H9 (cell line): ENCODE measurements around the gene AGO3. TPM values are rescaled to one million over a fixed set of nuclear protein-coding genes. Genes with fewer than 3 reads are reported as not detected.

ENCODE experiments used
- DNase-seq: peaks from one replicate; pipeline ENCODE4 v3.0.0-alpha.2; 2017
- H2AFZ ChIP-seq: one replicate; pipeline ENCODE4 v1.6.1; 2013; ENCODE audit warnings: mild to moderate bottlenecking, low read length, control low read depth, moderate library complexity
- H2AK5ac ChIP-seq: 2 replicates; pipeline ENCODE4 v1.6.1; 2013; ENCODE audit warnings: low read length, control low read depth, mixed read lengths; ENCODE audit not compliant: insufficient read length
- H2BK120ac ChIP-seq: one replicate; pipeline ENCODE4 v1.6.1; 2013; ENCODE audit warnings: low read depth, mild to moderate bottlenecking, low read length, control low read depth, inconsistent platforms; ENCODE audit not compliant: poor library complexity, severe bottlenecking
- H2BK12ac ChIP-seq: 2 replicates; pipeline ENCODE4 v1.6.1; 2013; ENCODE audit warnings: low read length, control low read depth, mixed read lengths, low read depth; ENCODE audit not compliant: insufficient read length
- H2BK15ac ChIP-seq: 2 replicates; pipeline ENCODE4 v1.6.1; 2013; ENCODE audit warnings: low read depth, low read length, control low read depth
- H2BK20ac ChIP-seq: one replicate; pipeline ENCODE4 v1.6.1; 2013; ENCODE audit warnings: low read depth, mild to moderate bottlenecking, low read length, control low read depth, inconsistent platforms; ENCODE audit not compliant: poor library complexity, severe bottlenecking
- H2BK5ac ChIP-seq: 2 replicates; pipeline ENCODE4 v1.6.1; 2013; ENCODE audit warnings: low read length, control low read depth, mixed read lengths; ENCODE audit not compliant: insufficient read length
- H3K14ac ChIP-seq: 2 replicates; pipeline ENCODE4 v1.6.1; 2013; ENCODE audit warnings: low read length, control low read depth; ENCODE audit not compliant: insufficient read depth
- H3K18ac ChIP-seq: 2 replicates; pipeline ENCODE4 v1.6.1; 2013; ENCODE audit warnings: low read depth, mild to moderate bottlenecking, mixed read lengths, low read length, control low read depth; ENCODE audit not compliant: insufficient read length
- H3K23ac ChIP-seq: 2 replicates; pipeline ENCODE4 v1.6.1; 2013; ENCODE audit warnings: low read length, control low read depth, mixed read lengths, low read depth; ENCODE audit not compliant: insufficient read length
- H3K23me2 ChIP-seq: 2 replicates; pipeline ENCODE4 v1.6.1; 2013; ENCODE audit warnings: low read depth, mild to moderate bottlenecking, mixed read lengths, low read length, control low read depth; ENCODE audit not compliant: insufficient read length, poor library complexity, severe bottlenecking
- H3K27ac ChIP-seq: 2 replicates; pipeline ENCODE4 v1.5.1; 2013; ENCODE audit warnings: low read length, control low read depth, mixed read lengths, low read depth; ENCODE audit not compliant: insufficient read length
- H3K27me3 ChIP-seq: 2 replicates; pipeline ENCODE4 v1.6.1; 2013; ENCODE audit warnings: low read length, control low read depth, inconsistent platforms; ENCODE audit not compliant: insufficient read depth
- H3K4ac ChIP-seq: 2 replicates; pipeline ENCODE4 v1.6.1; 2013; ENCODE audit warnings: low read depth, mild to moderate bottlenecking, control low read depth, inconsistent platforms, low read length, moderate library complexity
- H3K4me1 ChIP-seq: 2 replicates; pipeline ENCODE4 v1.6.1; 2013; ENCODE audit warnings: low read length, control low read depth, inconsistent platforms; ENCODE audit not compliant: insufficient read depth
- H3K4me2 ChIP-seq: 2 replicates; pipeline ENCODE4 v1.6.1; 2013; ENCODE audit warnings: low read length, control low read depth, mixed read lengths; ENCODE audit not compliant: insufficient read length, insufficient read depth
- H3K56ac ChIP-seq: 2 replicates; pipeline ENCODE4 v1.6.1; 2013; ENCODE audit warnings: low read depth, mild to moderate bottlenecking, mixed read lengths, low read length, control low read depth; ENCODE audit not compliant: insufficient read length
- H3K79me1 ChIP-seq: 2 replicates; pipeline ENCODE4 v1.6.1; 2013; ENCODE audit warnings: low read depth, mild to moderate bottlenecking, moderate library complexity, low read length, control low read depth, inconsistent platforms; ENCODE audit not compliant: insufficient read depth, poor library complexity, severe bottlenecking
- H3K79me2 ChIP-seq: 2 replicates; pipeline ENCODE4 v1.6.1; 2013; ENCODE audit warnings: low read length, control low read depth, inconsistent platforms; ENCODE audit not compliant: insufficient read depth
- H3K9ac ChIP-seq: 2 replicates; pipeline ENCODE4 v1.6.1; 2013; ENCODE audit warnings: low read length, control low read depth, mixed read lengths; ENCODE audit not compliant: insufficient read length; ENCODE audit errors: extremely low read depth
- H3K9me3 ChIP-seq: one replicate; pipeline ENCODE4 v1.6.1; 2013; ENCODE audit warnings: low read depth, low read length, inconsistent platforms; ENCODE audit not compliant: control insufficient read depth
- H3T11ph ChIP-seq: one replicate; pipeline ENCODE4 v1.6.1; 2013; ENCODE audit warnings: mild to moderate bottlenecking, low read length, control low read depth, inconsistent platforms
- H4K20me1 ChIP-seq: one replicate; pipeline ENCODE4 v1.6.1; 2013; ENCODE audit not compliant: control insufficient read depth, insufficient read length, insufficient read depth
- H4K5ac ChIP-seq: 2 replicates; pipeline ENCODE4 v1.6.1; 2013; ENCODE audit warnings: low read depth, mild to moderate bottlenecking, mixed read lengths, low read length, control low read depth; ENCODE audit not compliant: insufficient read length
- H4K8ac ChIP-seq: replicated peaks from 2 replicates; pipeline ENCODE4 v1.6.1; 2013; ENCODE audit warnings: low read length, control low read depth, mixed read lengths, low read depth; ENCODE audit not compliant: insufficient read length
- H4K91ac ChIP-seq: 2 replicates; pipeline ENCODE4 v1.6.1; 2013; ENCODE audit warnings: low read depth, mild to moderate bottlenecking, moderate library complexity, mixed read lengths, low read length, control low read depth; ENCODE audit not compliant: insufficient read length
- H3K27ac Mint-ChIP-seq, 3 experiments: 2 replicates in 2 of 3; 3 replicates in 1 of 3; pipeline ENCODE4 v1.8.0; 2020 to 2021; ENCODE audit warnings: mixed read lengths in 3 of 3, mild to moderate bottlenecking in 1 of 3, moderate library complexity in 1 of 3
- H3K27me3 Mint-ChIP-seq: 2 replicates; pipeline ENCODE4 v1.8.0; 2021; ENCODE audit warnings: low read depth, mild to moderate bottlenecking, moderate library complexity, mixed read lengths
- H3K36me3 Mint-ChIP-seq, 3 experiments: 2 replicates in 2 of 3; 3 replicates in 1 of 3; pipeline ENCODE4 v1.8.0; 2020 to 2021; ENCODE audit warnings: low read depth in 3 of 3, mixed read lengths in 3 of 3; ENCODE audit not compliant: insufficient read depth in 1 of 3
- H3K4me1 Mint-ChIP-seq, 2 experiments: 2 replicates each; pipeline ENCODE4 v1.8.0; 2020; ENCODE audit warnings: mixed read lengths in 2 of 2
- H3K4me3 Mint-ChIP-seq, 2 experiments: 2 replicates in 1 of 2; 3 replicates in 1 of 2; pipeline ENCODE4 v1.8.0; 2020 to 2021; ENCODE audit warnings: mild to moderate bottlenecking in 2 of 2, mixed read lengths in 2 of 2, moderate library complexity in 1 of 2
- H3K9me3 Mint-ChIP-seq, 2 experiments: 2 replicates in 1 of 2; 3 replicates in 1 of 2; pipeline ENCODE4 v1.8.0; 2020; ENCODE audit warnings: mild to moderate bottlenecking in 2 of 2, mixed read lengths in 2 of 2, moderate library complexity in 1 of 2
- CTCF ChIP-seq: fragments of 200-600 bp; sonication (generic); conservative IDR thresholded peaks from 3 replicates; pipeline ENCODE4 v1.8.0; 2021; ENCODE audit warnings: antibody characterized with exemption, mild to moderate bottlenecking
- total RNA-seq: library from RNA; stranded (reverse); gene quantifications from 2 replicates; pipeline ENCODE4 v1.2.1, GENCODE V29; 2021

AGO3 gene
- total RNA-seq, 1 experiment from 2014 or later: 27.0 TPM

GRCh38 chr1:35980090-35980489, 49.2 kb downstream of the AGO3 start:
- DNase-seq: no peak
- Histone ChIP-seq H3K27ac (no peak overlapping the region), H3K27me3 (no peaks in the 10 kb centered on the region), H3T11ph (no peak overlapping the region), H3K79me1 (no peaks in the 10 kb centered on the region), H2AK5ac (no peak overlapping the region), H2BK15ac (no peak overlapping the region), H3K23ac (no peak overlapping the region), H3K4ac (no peak overlapping the region), H2BK12ac (no peak overlapping the region), H4K20me1 (no peaks in the 10 kb centered on the region), H3K56ac (no peak overlapping the region), H3K9me3 (no peaks in the 10 kb centered on the region), H3K14ac (no peak overlapping the region), H4K91ac (no peak overlapping the region), H3K18ac (no peak overlapping the region), H3K4me2 (no peak overlapping the region), H4K5ac (no peak overlapping the region), H3K4me1 (no peaks in the 10 kb centered on the region), H2BK20ac (no peak overlapping the region), H3K79me2 (no peaks in the 10 kb centered on the region), H3K9ac (no peak overlapping the region), H2BK5ac (no peak overlapping the region), H4K8ac (no peak overlapping the region), H3K23me2 (no peaks in the 10 kb centered on the region), H2BK120ac (no peak overlapping the region), H2AFZ (no peak overlapping the region)
- Mint-ChIP-seq H3K27ac (no peak overlapping the region), H3K4me1 (no peaks in the 10 kb centered on the region), H3K36me3 (peaks cover 3 to 26% (median 14%) of the 10 kb centered on the region in 3 experiments; a peak in 5 of 7 replicates), H3K4me3 (no peak overlapping the region), H3K9me3 (no peaks in the 10 kb centered on the region), H3K27me3 (no peaks in the 10 kb centered on the region; the same call in 1 of the 2 replicates)
- TF ChIP-seq CTCF: no peak
